DMS114 treated with DMSO at 0.1 percent for 48 hours (cell line): Measurements from ENCODE around the gene GID8.

Experiments used
- DNase-seq: peaks from one replicate; lab custom pipeline; 2025; ENCODE audit not compliant: unreplicated experiment; lab: John Stamatoyannopoulos, UW

GID8 gene

GRCh38 chr20:62902926-62903615 lies 34.9 kb upstream of the GID8 start:
- DNase-seq = no peak

DNA sequence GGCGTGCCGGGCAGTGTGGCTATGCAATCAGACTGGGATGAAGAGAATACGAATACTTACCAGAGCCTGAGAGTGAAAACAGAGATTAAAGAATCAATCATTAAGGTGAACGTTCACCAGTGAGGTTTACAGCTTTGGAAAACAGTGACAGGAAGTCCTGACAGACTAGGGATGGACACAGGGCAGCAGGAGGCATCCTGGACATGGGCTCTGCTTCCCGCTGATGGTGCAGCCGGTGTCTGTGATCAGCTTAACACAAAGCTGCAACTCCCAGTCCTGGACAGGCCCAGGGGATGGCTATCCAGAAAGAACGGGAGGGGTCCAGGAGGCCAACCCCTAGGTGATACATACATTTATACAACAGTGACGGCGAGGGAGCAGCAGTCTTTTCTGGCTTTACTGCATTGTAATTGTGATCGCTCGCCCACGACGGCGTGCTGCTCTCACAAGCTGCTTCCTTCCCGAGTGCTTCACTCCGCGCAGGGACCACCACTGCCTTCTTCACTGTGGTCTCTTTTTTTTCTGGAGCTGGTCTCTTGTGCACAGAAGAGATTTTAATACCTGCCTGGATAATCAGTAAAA lies 32.3 kb upstream of the GID8 start:
- DNase-seq = no peak

GRCh38 chr20:62906209-62906608 lies 31.7 kb upstream of the GID8 start:
- DNase-seq = no peak

DNA sequence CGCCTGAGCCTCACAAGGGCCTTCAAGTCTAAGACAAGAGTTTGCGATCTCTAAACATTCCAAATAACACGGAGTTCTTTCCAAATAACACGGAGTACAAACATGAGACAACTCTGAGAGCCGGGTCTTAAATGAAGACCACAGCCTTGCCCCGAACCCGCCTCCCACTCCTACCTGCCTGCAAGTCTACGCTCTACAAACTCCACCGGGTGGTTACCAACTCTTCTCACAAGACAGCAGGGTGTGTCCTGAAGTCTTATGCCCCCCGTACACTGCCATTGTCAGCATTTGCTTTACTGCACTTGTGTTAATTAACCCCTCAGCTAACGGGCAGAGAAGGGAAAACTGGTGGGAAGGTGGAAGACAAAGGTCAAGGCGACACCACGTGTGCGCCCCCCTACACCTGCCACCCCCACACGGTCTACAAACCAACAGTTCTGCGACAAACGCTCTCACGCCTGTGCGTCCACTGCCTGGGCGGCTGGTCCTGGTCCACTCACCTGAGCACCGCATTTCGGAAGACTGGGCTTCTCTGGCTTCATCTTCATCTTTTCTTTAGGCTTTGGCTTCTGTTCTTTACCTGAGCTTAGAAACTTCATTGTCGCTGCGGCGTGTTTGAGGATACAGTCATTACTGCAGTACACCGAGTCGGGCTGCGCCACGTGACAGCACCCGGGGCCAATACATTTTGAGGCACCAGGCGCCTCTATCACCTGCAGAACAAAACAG lies 31.1 kb upstream of the GID8 start:
- DNase-seq = no peak

- DNase-seq = no peak
These were observed 30.3 kb upstream of the GID8 start for GRCh38 chr20:62907384-62908317.

DNA sequence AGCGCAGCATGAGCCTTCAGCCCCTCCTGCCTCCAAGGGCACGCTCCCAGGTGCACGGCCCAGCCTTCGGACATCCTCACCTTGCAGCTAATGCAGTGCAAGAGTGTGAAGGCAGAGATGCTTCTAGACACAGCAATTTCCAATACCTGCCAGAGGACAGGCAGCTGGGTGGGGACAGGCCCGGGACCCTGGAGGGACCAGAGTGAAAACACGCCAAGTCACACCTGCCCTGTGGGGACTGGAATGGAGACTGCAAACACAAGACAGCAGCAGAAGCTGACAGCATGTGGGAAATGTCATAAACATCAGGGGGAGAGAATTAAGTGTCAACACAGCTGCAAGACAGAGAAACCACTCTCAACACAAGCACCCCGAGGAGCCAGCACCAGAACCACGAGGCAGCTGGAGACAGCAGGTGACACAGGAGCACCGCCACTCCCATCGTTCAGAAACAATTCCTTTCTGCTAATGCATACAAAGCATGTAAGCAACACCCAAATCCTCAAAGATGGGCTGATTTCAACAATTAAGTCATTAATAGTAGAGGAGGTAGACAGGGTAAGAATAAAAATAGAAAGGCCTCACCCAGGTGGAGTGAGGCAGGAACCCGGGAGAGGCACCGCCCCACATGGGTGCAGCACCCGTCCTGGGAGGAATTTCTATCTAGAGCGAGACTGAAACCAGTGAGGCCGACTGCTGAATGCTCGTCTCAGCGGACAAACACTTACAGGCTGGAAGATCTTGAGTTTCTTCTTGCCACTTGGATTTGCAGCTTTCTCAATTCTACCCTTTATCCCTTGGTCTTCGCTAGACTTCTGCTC lies 28.8 kb upstream of the GID8 start:
- no peak for DNase-seq

DNA sequence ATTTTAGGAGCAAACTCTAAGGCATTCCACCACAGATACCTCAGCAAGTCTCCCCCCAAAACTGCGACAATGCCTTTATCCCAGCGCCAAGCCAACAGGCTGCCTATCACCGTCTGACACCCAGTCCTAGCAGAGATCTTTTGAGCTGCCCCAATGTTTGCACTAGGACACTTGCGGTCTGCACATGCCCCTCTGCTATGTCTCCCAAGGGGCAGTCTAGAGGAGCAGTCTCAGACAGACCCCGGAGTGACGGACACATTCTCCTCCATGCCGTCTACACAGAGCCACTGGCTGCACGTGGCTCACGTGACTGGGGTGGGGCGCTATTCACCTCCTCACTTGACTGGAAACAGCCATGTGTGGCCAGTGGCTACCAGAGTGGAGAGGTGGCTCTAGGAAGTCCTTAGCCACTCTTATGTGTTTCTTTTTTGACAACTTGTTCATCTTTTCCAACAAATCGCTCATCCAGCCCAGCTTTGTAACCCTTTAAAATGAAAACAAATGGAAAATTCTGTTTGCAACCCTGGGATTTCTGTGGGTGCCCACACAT lies 27.7 kb upstream of the GID8 start:
- DNase-seq = no peak

GRCh38 chr20:62910777-62911497 lies 27.0 kb upstream of the GID8 start:
- no peak for DNase-seq

GRCh38 chr20:62911701-62912280 lies 26.2 kb upstream of the GID8 start:
- DNase-seq = no peak

DNA sequence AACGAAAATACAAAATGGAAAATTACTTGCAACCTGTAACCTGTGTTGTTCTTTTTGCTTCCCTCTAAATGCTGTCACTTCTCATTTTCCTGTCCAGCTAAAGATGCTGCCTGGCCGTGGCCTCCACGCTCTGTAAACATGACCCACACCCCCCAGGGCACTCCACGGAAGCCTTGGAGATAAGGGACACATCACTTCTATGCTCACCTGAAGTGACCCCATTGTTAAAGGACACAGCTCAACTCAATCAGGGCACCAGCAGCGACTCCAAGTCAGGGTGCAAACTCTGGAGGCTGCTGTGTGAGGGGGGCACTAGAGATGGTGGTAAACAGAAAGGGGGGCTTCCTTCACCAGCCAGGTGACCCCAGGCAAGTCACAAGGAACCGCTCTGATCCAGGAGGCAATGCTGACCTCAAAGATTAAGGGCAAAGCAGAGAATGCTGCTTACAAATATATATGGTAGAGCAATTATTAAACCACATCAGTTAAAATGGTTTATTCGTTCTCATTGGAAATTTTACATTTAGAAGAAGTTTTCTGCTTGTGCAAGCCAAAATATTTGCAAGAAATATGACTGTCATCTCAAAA lies 24.8 kb upstream of the GID8 start:
- no peak for DNase-seq

- no peak for DNase-seq
These were observed 23.5 kb upstream of the GID8 start for GRCh38 chr20:62914436-62914835.

GRCh38 chr20:62914970-62915457 lies 22.9 kb upstream of the GID8 start:
- no peak for DNase-seq

GRCh38 chr20:62916703-62917476 lies 21.1 kb upstream of the GID8 start:
- DNase-seq = no peak

- no peak for DNase-seq
These were observed 20.2 kb upstream of the GID8 start for GRCh38 chr20:62917720-62918119.

DNA sequence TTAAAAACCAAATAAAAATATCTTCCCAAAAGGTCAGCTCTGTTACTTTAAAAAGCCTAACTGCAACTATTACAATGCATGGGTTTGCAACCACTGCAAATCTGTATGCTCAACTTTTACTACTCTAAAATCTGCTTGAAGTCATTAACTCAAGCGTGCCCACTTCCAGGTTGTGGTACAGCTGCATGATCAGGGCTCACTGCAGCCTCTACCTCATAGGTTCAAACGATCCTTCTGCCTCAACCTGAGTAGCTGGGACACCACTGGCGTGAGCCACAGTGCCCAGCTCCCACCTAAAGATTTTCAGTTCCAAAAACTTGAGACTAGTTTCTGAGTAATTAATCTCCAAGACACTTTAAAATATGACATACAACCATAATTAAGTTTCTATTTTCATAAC lies 19.8 kb upstream of the GID8 start:
- DNase-seq = no peak

DNA sequence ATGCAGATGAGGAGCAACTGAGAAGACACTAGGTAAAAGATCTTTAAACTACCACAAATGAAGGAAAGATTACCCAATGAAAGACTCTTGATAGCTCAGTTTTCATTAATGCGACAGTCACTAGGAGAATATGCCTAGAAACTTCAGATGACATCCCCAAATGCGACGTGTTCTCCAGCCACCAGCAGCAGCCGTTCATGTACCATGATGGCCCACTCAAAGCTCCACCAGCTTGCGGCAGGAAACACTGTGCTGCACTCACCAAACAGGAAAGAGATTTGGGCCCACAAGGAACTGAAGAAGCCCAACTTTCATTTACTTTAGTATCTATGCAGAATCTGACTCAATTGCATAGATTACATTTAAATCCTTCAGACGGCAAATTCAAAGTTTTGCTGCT lies 19.1 kb upstream of the GID8 start:
- no peak for DNase-seq

DNA sequence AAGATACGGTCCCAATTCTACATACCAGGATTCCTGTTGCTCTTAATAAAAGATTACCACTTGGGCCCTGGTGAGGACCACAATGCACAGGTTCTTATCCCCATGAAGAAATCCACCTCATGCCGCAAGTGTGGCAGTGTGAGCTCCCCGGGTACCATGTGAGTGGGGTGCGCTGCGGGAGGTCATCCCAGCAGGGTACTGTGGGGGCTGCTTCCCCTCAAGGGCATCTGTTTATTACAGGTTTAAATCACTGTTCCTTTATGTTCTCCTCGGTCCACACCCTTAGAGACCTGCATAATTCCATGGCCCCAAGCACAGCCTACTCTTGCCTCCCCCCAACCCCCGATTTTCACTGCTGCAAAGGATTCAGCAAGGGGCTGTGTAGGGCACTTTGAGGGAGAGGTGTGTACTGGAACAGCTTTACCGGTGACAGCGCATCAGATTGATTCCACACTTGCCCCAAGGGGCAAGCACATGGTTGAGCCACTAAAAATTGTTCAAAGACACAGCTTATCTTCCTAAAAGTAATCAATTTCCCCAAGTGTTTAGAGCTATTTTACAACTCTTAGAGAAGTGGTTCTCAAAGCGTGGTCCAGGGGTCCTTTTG lies 17.8 kb upstream of the GID8 start:
- DNase-seq = no peak
